AG09319 (cell line): Measurements from ENCODE around the gene CERS6.

ENCODE experiments used
- DNase-seq: peaks from one replicate; pipeline ENCODE4 v3.0.0-alpha.2; 2010; ENCODE audit warnings: low read depth; ENCODE audit errors: extremely low read depth
- CTCF ChIP-seq: IDR thresholded peaks from 2 replicates; pipeline ENCODE4 v1.5.1; 2011; ENCODE audit warnings: low read depth, mild to moderate bottlenecking, inconsistent platforms, low read length, moderate library complexity

Gene CERS6

GRCh38 chr2:168592181-168592831 lies 136.2 kb downstream of the CERS6 start:
- DNase-seq: no peak
- no peak for TF ChIP-seq CTCF

GRCh38 chr2:168593713-168594112 lies 137.6 kb downstream of the CERS6 start:
- DNase-seq: no peak
- no peak for TF ChIP-seq CTCF

- DNase-seq: no peak
- TF ChIP-seq CTCF: no peak
Measured at GRCh38 chr2:168594778-168595177, 138.7 kb downstream of the CERS6 start.

GRCh38 chr2:168596881-168597655 lies 141.0 kb downstream of the CERS6 start:
- TF ChIP-seq CTCF: no peak
- DNase-seq: no peak

- no peak for TF ChIP-seq CTCF
- no peak for DNase-seq
Measured at GRCh38 chr2:168599738-168600137, 143.7 kb downstream of the CERS6 start.

- TF ChIP-seq CTCF: no peak
- DNase-seq: no peak
Measured at GRCh38 chr2:168600949-168601348, 144.9 kb downstream of the CERS6 start.

GRCh38 chr2:168601741-168602140 lies 145.7 kb downstream of the CERS6 start:
- no peak for DNase-seq
- no peak for TF ChIP-seq CTCF
